ENCODE measurements around the gene RTTN. TPM values are rescaled to one million over a fixed set of nuclear protein-coding genes. Genes with fewer than 3 reads are reported as not detected.

Gene RTTN
- total RNA-seq, 2 donors from 2014 or later = 22.3 to 35.4 TPM

GRCh38 chr18:70232261-70232660 lies 26.8 kb upstream of the RTTN start:
- WGBS, 2 experiments (ENCODE audit: insufficient coverage in 1 of 2, insufficient read length in 1 of 2) = no CpG with 5 or more reads among the region's 1 CpG
- no peaks in the 10 kb centered on the region for H3K36me3 ChIP-seq (ENCODE audit: control insufficient read depth, insufficient read depth, low read length)
- H3K27ac ChIP-seq (ENCODE audit: low read depth, low read length) = no peak overlapping the region
- TF ChIP-seq, protein P1, sequence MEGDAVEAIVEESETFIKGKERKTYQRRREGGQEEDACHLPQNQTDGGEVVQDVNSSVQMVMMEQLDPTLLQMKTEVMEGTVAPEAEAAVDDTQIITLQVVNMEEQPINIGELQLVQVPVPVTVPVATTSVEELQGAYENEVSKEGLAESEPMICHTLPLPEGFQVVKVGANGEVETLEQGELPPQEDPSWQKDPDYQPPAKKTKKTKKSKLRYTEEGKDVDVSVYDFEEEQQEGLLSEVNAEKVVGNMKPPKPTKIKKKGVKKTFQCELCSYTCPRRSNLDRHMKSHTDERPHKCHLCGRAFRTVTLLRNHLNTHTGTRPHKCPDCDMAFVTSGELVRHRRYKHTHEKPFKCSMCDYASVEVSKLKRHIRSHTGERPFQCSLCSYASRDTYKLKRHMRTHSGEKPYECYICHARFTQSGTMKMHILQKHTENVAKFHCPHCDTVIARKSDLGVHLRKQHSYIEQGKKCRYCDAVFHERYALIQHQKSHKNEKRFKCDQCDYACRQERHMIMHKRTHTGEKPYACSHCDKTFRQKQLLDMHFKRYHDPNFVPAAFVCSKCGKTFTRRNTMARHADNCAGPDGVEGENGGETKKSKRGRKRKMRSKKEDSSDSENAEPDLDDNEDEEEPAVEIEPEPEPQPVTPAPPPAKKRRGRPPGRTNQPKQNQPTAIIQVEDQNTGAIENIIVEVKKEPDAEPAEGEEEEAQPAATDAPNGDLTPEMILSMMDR (conservative IDR thresholded peaks at IDR 0.05) = no peak
- Mint-ChIP-seq H3K4me3 (no peak overlapping the region), H3K36me3 (ENCODE audit: low read depth) (peaks cover 5% of the 10 kb centered on the region), H3K9me3 (peaks cover 21% of the 10 kb centered on the region), H3K27ac (peak overlapping the region; percentile 71), H3K4me1 (peaks cover 28% of the 10 kb centered on the region), H3K27me3 (ENCODE audit: insufficient read depth) (peaks cover 27% of the 10 kb centered on the region)
- H3K9me3 ChIP-seq (ENCODE audit: control insufficient read depth, low read length) = peaks cover 18% of the 10 kb centered on the region
- H3K27me3 ChIP-seq (ENCODE audit: control insufficient read depth, insufficient read depth, low read length, poor library complexity, severe bottlenecking) = no peaks in the 10 kb centered on the region
- peaks cover 8% of the 10 kb centered on the region for H3K4me1 ChIP-seq (ENCODE audit: control insufficient read depth, insufficient read depth, low read length)
- H3K4me3 ChIP-seq (ENCODE audit: low read length) = no peak overlapping the region
- peak overlapping the region; percentile 2 for H3K9ac ChIP-seq (ENCODE audit: extremely low read depth, low read length, poor library complexity, severe bottlenecking)
- no peak for DNase-seq

GRCh38 chr18:70229639-70230038 lies 24.2 kb upstream of the RTTN start:
- peaks cover 28% of the 10 kb centered on the region for H3K9me3 Mint-ChIP-seq
- Histone ChIP-seq H3K36me3 (ENCODE audit: control insufficient read depth, insufficient read depth, low read length) (no peaks in the 10 kb centered on the region), H3K9me3 (ENCODE audit: control insufficient read depth, low read length) (peaks cover 27% of the 10 kb centered on the region), H3K4me3 (ENCODE audit: low read length) (no peak overlapping the region), H3K27ac (ENCODE audit: low read depth, low read length) (no peak overlapping the region), H3K9ac (ENCODE audit: extremely low read depth, low read length, poor library complexity, severe bottlenecking) (no peak overlapping the region), H3K27me3 (ENCODE audit: control insufficient read depth, insufficient read depth, low read length, poor library complexity, severe bottlenecking) (no peaks in the 10 kb centered on the region), H3K4me1 (ENCODE audit: control insufficient read depth, insufficient read depth, low read length) (peaks cover 8% of the 10 kb centered on the region)
- H3K36me3 Mint-ChIP-seq (ENCODE audit: low read depth) = peaks cover 5% of the 10 kb centered on the region
- peaks cover 24% of the 10 kb centered on the region for H3K27me3 Mint-ChIP-seq (ENCODE audit: insufficient read depth)
- H3K27ac Mint-ChIP-seq = no peak overlapping the region
- H3K4me3 Mint-ChIP-seq = no peak overlapping the region
- WGBS, 2 experiments (ENCODE audit: insufficient coverage in 1 of 2, insufficient read length in 1 of 2) = 93 to 100% methylated on average over 5 of the region's 5 CpGs
- no peak for DNase-seq
- H3K4me1 Mint-ChIP-seq = peaks cover 21% of the 10 kb centered on the region
- TF ChIP-seq, protein P1 (conservative IDR thresholded peaks at IDR 0.05) = no peak

DNA sequence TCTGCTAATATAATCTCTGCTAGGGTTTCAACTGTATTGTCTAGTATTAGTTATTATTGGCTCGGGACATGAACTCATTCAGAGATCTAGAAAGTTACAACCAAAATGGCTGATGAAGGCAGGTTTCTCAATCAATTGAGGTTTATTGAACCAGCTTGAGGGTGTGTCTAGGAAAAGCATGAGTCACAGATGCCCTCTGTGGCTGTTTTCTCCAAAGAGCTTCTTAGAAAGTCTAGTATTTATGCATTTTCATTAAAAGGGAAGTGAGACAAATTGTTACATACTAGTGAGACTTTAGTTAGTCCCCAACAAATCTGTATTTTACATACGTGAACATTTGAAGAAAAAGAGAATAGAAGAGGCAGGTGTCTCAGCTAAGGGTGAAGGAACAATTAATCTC lies 23.0 kb upstream of the RTTN start:
- TF ChIP-seq, protein P1 (conservative IDR thresholded peaks at IDR 0.05) = no peak
- H3K4me1 Mint-ChIP-seq = peaks cover 15% of the 10 kb centered on the region
- H3K9me3 ChIP-seq (ENCODE audit: control insufficient read depth, low read length) = peaks cover 27% of the 10 kb centered on the region
- H3K4me3 Mint-ChIP-seq = no peak overlapping the region
- 50% methylated on average over 2 of the region's 2 CpGs for WGBS, 2 experiments (ENCODE audit: insufficient coverage in 1 of 2, insufficient read length in 1 of 2)
- H3K4me3 ChIP-seq (ENCODE audit: low read length) = peak overlapping the region; percentile 4
- peaks cover 5% of the 10 kb centered on the region for H3K36me3 Mint-ChIP-seq (ENCODE audit: low read depth)
- H3K9me3 Mint-ChIP-seq = peaks cover 28% of the 10 kb centered on the region
- H3K27me3 Mint-ChIP-seq (ENCODE audit: insufficient read depth) = peaks cover 27% of the 10 kb centered on the region
- no peak overlapping the region for H3K27ac ChIP-seq (ENCODE audit: low read depth, low read length)
- H3K4me1 ChIP-seq (ENCODE audit: control insufficient read depth, insufficient read depth, low read length) = peaks cover 8% of the 10 kb centered on the region
- H3K9ac ChIP-seq (ENCODE audit: extremely low read depth, low read length, poor library complexity, severe bottlenecking) = no peak overlapping the region
- no peak overlapping the region for H3K27ac Mint-ChIP-seq
- DNase-seq = no peak
- no peaks in the 10 kb centered on the region for H3K36me3 ChIP-seq (ENCODE audit: control insufficient read depth, insufficient read depth, low read length)
- H3K27me3 ChIP-seq (ENCODE audit: control insufficient read depth, insufficient read depth, low read length, poor library complexity, severe bottlenecking) = no peaks in the 10 kb centered on the region
